NCI-H2196 (cell line): ENCODE data around the gene TIMM10.

Experiments
- DNase-seq: peaks from one replicate; lab custom pipeline; 2025; ENCODE audit not compliant: unreplicated experiment; lab: John Stamatoyannopoulos, UW

TIMM10 gene

DNA sequence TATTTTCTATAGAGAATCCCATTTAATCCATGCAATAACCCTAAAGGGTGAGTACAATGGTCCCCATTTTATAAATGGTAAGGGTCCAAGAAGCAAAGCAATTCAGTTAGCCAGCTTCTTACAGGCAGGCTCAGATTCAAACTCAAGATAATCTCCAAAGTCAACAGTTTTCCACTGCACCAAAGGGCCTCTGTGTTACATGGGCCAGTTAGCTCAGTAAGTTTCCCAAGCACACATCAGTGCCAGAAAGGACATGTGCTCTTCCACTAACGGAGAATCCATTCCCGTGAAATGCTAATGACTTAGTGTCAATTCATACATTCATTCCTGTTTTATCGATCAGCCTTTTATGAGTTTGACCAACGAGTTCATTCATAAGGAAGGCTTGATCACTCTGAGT, 26.0 kb downstream of the TIMM10 start:
- DNase-seq: no peak

DNA sequence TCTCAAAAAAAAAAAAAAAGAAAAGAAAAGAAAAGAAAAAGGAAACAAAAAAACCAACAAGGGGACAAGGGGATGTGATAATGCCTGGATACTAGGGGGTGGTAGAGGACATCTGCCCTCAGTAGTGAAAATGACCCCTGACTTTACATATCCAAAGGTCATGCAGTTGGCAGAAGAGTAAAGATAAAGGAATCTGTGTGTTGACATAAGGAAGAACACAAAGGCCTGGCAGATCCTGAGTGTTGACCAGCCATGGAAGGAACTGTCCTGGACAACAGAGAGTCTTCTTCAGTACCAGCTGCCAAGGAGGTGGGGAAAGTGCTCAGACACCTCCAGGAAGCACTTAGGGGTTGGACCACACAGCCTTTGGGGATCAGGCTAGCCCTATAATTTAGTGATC, 27.7 kb downstream of the TIMM10 start:
- DNase-seq: no peak

DNA sequence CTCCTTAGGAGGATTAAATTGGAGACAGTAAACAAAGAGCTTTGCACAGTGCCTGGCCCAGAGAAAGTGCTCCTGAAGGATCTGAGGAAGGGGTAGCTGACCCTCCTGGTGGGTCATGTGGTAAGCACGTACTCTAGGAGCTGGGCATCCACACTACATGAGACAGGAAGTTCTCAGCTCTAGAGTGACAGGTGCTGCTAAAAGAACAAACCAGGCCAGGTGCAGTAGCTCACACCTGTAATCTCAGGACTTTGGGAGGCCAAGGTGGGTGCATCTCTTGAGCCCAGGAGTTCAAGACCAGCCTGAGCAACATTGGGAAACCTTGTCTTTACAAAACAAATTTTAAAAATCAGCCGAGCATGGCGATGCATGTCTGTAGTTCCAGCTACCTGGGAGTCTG, 28.2 kb downstream of the TIMM10 start:
- no peak for DNase-seq

DNA sequence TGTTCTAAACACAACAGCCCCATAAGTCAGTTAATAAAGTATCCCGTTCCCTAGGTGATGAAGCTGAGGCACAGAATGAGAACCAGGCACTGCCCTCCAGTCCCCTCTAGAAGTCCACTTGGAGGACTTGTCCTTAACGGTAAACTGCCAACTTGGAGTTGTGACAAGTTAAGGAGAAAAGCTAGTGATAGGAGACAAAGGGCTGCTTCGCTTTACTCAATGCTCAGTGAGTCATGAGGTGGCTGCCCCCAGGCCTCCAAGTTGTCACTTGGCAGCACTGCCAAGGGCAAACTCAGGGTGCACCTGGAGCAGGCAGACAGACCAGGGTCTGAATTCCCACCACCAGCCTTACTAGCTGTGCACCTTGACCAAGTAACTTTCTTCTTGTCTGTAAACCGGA, 28.6 kb downstream of the TIMM10 start:
- DNase-seq: peak; percentile 42

DNA sequence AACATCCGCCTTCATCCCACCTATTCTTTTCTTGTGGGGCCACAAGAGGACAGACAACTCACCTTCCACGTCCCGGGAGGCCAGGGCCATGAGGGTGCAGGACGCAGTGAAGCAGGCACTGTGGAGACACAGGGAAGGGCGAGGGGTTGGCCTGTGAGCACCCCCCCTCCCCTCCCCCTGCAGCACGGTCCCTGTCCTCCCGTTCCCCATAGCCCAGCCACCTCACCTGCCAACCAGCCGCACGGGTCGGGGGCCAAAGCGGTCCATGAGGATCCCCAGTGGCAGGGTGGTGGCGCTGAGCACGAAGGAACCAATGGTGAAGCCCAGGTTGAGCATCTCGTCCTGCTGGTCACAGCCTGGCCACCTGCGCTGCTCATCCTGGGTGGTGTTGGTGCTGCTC, 29.6 kb downstream of the TIMM10 start:
- DNase-seq: no peak

DNA sequence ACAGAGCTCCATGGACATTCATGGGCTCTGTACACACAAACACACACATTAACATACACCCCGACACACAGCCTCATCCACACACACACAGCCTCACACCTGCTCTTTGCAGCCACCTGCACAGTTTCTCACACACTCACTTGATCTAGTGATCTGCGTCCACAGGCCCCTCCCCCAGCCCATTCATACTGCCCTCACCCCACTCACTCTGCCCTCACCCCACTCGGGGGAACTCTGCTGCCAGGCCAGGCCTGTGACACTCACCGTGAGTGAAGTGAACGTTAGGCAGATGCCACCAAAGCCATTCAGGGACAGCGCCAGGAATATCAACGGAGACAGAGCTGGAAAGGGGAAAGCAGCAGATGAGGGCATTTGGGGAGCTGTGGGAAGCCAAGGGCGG, 30.0 kb downstream of the TIMM10 start:
- no peak for DNase-seq

DNA sequence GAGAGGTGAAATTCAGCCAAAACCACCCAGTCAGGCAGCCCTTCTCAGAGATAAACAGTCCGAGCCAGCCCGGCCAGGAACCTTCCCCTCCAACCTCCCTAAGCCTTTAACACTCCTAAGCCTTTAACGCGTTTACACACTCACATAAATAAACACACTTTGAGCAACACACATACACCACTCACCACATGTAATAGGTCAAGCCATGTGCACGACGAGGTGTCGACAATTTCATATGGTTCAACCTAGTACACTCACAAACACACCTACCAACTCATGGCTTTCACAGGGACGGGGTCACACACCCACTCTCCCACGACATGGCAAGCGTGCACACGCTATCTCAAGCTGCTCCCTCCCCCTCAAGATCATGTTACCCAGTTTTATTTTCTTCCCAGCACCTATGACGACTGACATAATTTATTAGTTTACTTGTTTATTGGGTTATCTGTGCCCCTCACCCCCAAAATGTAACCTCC, 30.5 kb downstream of the TIMM10 start:
- no peak for DNase-seq

DNA sequence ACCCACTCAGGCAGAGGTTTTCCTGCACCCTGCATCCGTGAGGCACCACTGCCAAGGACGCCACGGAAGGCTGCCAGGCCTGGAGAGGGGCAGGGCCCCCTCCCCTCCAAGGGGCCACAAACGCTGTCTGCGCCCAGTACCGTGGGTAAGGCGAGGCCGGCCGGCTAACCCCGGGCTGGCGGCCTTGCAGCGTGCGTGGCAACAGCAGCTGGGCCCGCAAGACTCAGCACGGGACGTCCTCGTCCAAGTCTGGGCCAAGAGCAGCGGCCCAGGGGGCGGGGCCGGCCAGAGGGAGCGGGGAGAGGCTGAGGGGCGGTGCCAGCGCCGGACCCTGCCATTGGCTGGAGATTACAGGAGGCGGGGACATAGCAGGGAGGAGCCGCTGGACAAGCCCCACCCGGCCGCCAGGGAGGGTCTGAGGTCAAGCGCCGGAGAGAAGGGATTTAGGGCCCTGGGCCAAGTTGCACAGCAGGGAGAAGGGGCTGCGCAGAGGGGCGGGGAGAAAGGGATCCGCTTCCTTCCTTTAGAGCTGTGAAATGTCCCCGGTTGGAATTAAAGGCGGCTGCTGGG, 31.1 kb downstream of the TIMM10 start:
- peak; percentile 94 for DNase-seq

DNA sequence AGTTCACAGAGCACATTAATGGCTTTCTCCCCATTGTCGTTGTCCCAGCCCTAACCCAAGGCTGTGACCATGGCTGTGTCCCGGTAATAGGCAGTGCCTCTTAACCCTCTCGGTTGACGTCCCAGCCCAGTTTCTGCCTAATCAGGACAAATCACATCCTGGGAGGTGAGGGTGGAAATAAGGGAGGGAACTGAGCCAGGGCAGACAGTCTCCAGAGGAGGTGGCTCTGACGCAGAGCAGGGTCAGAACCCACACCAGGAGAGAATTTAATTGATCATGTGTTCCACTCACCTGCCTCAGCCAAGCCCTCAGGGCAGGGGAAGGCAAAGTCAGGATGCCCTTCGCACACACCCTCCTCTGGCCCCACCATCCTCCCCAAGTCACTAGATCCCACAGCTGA, 32.0 kb downstream of the TIMM10 start:
- DNase-seq: no peak

DNA sequence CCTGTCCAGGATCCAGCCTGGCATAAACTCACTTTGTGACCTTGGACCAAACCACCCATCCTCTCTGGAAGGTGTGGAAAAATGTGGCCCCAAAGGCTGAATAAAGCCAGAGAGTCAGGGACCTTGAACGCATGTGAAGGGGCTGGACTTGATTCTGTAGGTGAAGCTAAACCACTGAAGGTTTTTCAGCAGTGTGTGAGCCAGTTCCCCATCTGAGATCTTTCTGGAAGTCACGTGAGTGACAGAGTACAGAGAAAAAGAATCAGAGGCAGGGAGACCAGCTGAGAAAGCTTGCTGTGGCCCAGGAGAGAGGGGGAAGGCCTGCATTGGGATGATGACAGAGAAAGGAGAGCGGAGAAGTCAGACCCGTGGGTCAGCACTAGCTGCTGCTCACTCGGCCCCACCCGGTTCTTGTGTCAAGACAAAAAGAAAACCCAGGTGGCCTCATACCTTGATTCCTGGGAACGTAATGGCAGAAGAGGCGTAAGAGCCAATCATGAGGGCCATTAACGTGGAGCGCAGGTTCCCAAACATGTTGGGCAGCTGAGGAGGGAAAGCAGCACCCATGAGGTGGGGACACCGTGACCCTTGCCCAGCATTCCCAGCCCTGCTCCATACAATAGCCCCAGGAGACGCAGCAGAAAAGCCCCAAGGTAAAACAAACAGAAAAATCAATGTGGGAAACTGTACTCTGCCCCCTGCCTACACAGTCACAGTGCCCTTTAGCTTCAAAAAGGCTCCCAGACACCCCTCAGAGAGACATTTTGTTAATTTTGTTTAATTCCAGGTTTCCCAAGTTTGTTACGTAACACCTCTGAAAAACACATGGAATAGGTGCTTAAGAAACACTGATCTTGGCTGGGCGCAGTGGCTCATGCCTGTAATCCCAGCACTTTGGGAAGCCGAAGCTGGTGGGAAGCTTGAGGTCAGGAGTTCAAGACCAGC, 33.0 kb downstream of the TIMM10 start:
- DNase-seq: no peak

DNA sequence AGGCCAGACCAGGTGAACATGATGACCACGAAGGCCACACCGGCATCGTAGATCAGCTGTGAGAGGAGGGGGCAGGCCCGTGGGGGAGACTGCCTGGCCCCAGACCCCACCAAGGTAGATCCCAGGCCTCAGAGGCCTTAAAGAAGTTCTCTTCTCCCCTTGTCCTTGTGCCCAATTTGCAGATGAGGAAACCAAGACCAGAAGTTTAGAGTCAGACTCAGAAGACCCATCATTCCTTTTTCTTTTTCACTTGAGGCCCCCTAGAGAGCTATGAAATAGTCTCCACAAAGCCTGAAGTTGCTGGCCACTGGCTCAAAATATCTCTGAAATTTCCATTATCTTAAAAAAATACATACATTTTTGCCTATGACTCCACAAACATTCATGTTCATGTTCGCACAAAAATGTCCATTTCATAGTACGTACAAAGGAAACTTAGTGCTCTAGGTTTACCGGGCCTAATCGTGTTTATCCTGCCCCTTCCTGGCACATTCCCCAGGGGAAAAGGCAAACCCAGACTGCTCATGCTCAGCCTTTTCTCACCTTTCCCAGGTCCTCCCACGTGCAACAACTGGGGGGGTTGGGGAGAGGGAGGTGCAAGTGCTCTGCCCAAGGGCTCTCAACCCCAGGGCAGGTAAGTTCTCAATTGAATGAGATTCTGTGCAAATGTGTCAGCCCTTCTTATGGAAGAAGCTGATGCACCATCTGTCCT, 34.3 kb downstream of the TIMM10 start:
- no peak for DNase-seq

DNA sequence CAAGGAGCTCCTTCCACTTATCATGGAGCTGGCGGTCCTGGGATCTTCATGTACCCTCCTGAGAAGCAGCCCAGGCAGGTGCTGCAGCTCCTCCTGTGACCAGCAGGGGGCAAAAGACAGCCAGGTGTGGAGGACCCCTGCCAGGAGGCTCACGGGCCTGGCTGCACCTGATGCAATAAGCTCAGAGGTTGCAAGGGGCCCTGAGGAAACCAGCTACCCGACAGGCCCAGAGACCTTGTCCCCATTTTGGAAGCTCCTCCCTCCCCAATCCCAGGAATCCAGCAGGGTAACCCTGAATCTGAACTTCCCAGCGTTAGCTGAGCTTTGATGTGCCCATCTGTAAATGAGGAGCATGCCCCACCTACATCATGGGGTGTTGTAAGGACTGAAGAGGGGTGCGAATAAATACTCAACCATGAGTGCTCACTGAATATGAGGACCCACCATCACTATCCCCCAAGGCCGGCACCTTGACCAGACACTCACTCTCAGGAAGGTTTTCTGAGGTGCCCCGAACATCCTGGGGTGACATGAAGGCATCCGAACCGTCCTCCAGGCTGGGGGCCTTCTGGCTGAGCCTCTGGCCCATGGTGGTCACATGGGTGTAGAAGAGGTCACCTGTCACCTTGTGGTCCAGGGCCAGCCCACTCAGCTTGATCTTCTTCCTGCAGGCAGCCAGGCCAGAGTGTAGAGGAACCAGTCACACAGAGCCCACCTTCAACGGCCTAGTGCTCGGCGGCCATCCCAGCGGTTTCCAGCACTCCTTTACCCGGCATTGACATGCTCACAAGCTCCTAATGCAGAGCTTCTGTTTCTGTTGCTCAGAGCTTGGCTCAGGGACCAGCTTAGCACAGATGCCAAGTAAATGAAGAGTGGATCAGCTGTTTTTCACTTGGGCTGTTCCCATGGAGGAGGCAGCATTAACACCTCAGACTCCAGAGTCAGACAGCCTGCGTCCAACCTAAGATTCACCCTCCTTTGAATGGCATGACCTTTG, 36.7 kb downstream of the TIMM10 start:
- DNase-seq: peak; percentile 63

DNA sequence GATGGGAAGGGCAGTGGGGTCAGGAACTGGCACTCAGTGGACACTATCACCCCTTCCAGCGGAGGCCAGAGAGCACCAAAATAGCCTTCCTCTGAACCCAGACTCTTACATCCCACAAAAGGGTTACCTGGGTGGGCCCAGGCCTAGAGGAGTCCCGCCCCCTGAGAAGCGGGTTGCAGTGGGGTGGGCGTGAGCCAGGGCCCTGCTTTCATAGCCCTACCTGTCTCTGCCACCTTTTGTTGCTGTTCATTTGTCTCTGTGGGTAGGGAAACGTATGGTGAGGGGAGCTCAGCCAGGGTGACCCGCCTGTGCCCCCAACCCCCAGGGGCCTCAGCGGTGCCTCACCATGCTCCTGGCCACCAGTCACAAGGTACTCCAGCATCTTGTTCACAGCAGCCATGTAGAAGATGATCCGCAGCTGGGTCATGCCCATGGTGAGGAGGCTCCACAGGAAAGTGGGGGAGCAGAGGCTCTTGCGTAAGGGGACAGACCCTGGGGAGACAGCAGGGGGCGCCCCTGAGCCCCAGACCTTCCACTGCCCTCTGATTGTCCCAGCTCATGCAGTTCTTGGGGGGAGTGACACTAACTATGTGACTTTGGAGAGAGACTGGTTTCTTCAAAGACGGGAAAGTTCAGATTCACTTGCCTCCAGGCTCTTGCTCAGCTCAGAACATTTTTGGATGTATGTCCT, 39.0 kb downstream of the TIMM10 start:
- peak; percentile 13 for DNase-seq

DNA sequence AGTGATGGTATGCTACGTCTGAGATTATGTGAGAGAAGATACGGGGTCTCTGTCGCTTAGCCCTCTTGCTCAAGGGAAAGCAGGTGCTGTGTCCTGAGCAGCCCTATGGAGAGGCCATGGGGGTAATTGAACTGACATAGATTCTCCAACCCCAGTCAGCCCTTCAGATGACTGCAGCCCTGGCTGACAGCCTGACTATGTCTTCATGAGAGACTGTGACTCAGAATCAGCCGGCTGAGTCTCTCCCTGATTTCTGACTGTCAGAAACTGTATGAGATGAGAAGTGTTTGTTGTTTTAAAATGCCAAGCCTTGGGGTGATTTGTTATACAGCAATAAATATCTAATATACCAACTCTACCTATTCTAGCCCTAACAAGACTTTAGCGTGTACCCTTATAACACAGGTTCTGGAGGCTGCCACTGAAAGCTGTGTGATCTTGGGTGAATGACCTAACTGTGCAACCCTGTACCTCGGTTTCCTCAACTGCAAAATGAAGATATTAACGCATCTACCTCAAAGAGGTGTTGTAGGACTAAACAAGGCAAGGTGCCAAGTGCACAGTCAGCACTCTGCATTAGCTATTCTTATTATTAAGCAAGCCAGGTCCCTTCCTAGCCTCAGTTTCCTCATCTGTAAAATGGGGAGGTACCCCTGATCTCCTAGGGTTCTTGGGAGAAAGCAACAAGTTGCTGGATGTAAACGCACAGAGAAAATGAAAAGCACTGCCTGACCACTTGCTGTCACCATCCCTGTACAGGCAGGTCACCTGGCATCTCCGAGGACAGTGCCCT, 39.9 kb downstream of the TIMM10 start:
- no peak for DNase-seq

DNA sequence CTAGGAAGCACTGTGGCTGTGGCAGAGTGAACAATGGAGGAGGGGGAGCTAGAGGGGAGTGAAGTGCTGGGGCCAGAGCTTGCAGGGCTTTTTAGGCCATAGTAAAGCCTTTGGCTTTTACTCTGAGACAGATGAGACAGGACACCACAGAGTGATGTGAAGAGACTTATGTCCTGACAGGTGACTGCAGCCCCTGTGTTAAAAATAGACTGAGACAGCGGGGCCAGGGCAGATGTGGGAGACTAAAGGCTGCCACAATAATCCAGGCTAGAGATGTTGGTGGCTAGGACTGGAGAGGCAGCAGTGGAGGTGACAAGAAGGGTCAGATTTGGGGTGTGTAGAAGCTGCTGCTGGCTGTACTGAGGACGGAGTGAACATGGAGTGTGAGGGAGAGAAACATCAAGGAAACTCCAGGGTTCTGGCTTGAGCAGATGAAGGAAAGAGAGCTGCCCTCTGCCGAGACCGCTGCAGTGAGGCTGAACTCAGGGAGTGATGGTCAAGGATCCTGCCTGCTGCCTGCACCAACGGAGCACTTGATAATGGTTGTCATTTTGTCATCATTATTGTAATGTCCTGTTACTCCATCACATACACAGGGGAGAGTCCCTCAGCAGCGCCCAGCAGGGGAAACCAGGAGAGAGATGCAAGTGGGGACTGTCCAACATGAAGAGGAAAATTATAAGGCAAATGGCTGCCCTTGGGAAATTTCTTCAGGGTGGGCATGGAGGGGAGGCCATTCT, 42.5 kb downstream of the TIMM10 start:
- DNase-seq: no peak

DNA sequence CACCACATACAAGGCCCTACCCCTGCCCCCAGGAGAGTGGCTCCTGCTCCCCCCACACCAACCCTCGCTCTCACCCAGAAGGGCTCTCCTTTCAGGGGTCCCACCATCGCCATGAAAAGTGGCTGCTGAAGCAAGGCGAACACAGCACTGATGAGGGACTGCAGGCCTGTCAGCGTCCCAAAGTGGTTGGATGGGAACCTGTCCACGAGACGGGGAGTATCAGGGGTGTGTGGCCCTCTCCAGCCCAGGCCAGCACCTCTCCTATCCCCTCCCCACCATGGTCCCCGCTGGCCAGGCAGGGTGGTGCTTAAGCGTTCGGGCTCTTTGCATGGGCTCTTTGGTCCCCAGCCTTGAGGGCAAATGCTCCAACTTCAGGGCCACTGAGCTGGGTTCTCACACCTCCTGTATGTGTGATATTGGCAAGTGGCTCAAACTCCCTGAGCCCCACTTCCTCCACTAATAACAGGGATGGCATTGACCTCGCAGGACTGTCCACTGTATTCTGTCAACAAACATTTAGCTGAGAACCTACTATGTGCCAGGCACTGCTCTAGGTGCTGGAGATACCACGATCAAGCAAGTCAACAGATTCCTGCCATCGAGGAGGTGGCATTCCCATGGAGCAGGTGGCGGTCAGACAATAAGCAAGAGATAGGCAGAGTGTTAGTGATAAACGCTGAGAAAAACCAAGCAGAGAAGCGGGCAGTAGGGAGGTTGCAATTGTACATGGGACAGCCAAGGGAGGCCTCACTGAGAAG, 43.4 kb downstream of the TIMM10 start:
- no peak for DNase-seq

DNA sequence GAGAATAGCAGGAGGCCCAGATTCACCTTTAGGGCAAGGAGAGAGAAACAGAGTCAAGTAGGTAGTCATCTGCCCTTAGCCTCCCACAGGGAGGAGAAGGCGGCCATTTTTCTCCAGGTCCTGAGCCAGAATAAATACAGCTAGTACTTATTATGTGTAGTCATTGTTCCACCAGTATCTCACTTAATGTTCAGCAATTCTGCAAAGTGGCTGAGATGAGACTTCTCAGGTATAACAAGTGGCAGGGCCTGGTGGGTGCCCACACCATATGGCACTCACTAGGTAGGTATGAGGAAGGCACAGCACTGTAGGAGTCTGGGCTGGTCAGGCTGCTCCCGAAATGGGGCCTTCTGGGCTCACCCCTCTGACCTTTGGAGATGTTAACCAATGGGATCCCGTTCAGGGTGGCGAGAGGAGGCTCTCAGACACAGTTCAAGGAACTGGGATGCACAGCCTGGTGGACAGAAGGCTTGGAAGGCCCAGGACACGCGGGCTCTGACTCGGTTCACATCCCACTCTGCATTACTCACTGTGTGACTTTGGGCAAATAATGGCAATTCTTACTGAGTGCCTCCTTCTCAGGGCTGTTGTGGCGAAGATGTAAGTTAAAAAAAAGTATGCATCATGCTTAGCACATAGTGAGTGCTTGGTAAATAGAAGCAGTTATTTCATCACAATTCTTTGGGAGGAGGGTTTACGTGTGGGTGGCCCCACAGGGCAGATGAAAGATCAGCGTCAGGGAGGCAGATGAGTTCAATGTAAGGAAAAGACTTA, 45.1 kb downstream of the TIMM10 start:
- no peak for DNase-seq
